Dedifferentiated amniotic fluid mesenchymal stem cell (primary cell): Measurements from ENCODE around the gene KCNMB4.

Experiments
- DNase-seq: peaks from one replicate; pipeline ENCODE4 v3.0.0-alpha.2; 2016; ENCODE audit errors: extremely low spot score

KCNMB4 gene, protein sequence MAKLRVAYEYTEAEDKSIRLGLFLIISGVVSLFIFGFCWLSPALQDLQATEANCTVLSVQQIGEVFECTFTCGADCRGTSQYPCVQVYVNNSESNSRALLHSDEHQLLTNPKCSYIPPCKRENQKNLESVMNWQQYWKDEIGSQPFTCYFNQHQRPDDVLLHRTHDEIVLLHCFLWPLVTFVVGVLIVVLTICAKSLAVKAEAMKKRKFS

DNA sequence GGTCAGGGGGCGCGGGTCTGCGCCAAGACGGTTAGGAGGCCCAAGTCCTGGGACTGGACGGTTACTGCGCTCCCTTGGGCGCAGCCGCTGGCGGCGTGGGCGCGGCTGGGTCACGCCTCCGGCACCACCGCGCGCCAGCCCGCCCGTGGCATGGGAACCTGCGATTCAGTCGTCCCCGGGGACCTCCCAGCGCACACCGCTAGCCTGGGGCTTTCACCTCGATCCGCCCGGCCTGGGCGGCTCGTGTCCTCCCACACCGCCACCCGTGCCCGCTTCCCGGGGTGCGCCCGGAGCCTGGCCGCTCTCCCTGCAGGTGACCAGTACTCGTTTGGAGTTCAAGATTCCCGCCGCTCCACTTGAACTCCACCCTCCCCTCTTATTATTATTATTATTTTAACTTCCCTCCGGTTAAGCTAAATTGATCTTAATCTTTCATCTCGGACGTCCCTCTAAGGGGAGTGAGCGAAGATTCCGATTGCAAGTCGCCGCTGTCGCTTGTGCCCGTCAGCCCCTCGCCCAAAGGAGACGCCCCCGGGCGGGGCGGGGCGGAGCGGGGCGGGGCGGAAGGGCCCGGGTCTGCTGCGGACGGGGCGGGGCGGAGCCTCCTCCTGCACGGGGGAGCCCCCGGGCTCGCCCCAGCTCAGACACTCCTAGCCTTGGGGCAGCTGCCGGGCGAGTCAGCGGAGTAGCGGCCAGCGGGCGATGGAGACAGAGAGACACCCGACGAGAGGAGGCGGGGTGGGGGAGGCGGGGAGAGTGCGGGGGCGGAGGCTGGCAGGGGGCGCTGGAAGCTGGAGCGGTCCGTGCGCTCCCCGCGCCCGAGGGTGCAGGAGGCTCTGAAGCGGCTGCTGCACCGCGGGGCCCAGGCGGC is at the start of gene KCNMB4:
KCNMB4 (plus strand) TSS at position 643 of the 871 bp plus-strand sequence. CDS start 445 bp downstream, outside the sequence.
- DNase-seq = no peak

DNA sequence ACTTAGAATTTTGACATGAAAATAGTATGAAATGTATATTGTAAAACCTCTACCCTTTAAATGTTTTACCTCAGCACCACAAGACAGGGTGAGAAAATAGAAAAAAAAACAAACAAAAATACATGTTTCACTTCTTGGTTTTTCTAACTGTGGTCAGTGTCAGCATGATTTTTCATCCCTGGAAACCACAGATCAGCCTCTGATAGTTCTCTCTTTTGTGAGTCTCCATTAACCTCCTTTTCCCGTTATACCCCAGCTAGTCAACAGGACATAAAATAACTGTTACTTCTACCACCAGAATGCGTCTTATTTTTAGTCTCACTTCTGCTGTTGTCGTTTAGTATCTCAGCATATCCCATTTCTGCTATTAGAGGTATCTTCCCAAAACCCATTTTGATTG is 48.3 kb upstream of the KCNMB4 start:
- DNase-seq = no peak

DNA sequence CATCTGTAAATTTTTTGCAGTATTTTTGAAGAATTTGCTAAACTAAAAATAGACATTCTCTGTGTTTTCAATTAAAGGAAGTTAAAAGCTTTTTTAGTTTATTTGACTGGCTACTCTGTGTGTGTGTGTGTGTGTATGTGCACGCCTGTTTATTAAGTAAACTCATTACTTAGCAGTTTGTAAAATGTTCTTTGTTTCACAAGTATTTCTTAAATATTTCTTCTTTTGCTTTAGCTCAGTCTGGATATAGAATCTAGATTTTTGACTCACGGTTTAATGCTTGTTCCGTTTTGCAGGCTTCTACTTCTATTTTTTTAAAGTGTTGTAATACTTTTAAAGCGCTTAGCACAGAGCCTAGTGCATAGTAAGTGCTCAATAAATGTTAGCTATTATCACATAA is 46.5 kb upstream of the KCNMB4 start:
- no peak for DNase-seq

DNA sequence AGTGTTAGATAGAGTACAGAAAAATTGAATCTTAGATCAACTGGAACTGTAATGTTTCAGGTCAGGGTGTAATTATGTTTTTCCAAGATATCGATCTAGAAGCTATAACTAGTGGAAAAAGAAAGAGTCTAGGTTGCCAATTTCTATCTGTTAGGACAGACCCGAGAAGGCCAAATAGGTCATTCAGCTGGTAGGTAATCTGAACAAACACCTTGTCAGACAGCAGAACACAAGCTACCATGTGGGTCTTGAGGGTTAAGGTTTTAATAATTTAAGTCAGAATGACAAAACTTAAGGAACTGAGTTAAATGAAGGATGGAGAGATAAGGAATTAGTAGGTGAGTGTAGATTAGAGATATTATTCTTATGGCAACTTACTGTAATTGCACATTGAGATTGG is 44.9 kb upstream of the KCNMB4 start:
- no peak for DNase-seq

GRCh38 chr12:70327541-70327940 is 38.5 kb upstream of the KCNMB4 start:
- no peak for DNase-seq

DNA sequence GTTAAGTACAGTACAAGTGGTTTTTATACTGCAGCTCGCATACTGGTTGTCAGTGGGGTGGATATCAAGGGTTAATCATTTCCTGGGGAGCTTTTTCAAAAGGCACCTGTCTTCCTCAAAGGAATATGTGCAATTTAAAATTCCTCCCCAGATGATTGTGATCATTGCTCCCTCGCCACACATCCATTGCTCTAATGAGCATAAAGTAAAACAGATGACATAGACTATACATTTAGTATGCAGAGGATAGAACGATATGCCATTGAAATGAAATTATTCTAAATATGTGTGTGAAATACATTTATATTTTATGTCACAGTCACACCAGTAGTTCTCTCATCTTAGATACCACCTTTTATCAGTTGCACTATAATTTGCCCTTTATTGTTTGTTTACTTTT is 36.4 kb upstream of the KCNMB4 start:
- DNase-seq = no peak

DNA sequence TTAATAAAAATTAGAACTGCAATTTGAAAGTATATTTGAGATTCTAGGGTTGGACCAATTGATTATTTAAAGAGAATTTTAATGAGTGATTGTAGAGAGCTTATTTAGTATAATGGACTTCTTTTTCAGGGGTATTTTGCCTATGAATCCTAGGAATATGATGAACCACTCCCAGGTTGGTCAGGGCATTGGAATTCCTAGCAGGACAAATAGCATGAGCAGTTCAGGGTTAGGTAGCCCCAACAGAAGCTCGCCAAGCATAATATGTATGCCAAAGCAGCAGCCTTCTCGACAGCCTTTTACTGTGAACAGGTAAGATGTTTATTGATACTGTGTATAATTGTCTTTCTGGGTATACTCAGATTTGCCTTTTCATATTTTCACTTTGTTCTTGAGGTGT is 35.9 kb upstream of the KCNMB4 start:
- no peak for DNase-seq

- DNase-seq = no peak
Measured at GRCh38 chr12:70332236-70332635, 33.9 kb upstream of the KCNMB4 start.

GRCh38 chr12:70334742-70335141 is 31.3 kb upstream of the KCNMB4 start:
- DNase-seq = no peak

- DNase-seq = no peak
Measured at GRCh38 chr12:70338531-70338930, 27.6 kb upstream of the KCNMB4 start.

GRCh38 chr12:70351076-70351475 is 15.0 kb upstream of the KCNMB4 start:
- no peak for DNase-seq

DNA sequence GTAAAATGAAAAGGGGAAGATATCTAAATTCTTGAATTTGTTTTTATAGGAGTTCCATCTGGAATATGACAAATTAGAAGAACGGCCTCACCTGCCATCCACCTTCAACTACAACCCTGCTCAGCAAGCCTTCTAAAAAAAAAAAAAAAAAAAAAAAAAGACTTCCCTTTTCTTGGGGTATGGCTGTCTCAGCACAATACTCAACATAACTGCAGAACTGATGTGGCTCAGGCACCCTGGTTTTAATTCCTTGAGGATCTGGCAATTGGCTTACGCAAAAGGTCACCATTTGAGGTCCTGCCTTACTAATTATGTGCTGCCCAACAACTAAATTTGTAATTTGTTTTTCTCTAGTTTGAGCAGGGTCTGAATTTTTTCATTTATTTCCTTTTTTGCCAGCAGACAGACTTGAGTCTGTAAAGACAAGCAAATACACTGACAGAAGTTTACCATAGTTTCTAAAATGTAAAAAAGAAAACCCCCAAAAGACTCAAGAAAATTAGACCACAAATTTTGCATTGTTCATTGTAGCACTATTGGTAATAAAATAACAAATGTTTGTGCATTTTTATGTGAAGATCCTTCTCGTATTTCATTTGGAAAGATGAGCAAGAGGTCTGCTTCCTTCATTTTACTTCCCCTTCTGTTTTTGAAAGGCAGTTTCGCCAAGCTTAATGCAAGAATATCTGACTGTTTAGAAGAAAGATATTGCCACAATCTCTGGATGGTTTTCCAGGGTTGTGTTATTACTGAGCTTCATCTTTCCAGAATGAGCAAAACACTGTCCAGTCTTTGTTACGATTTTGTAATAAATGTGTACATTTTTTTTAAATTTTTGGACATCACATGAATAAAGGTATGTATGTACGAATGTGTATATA is 12.1 kb upstream of the KCNMB4 start:
- DNase-seq = no peak

GRCh38 chr12:70354787-70355186 is 11.3 kb upstream of the KCNMB4 start:
- no peak for DNase-seq

GRCh38 chr12:70355972-70356371 is 10.1 kb upstream of the KCNMB4 start:
- no peak for DNase-seq

DNA sequence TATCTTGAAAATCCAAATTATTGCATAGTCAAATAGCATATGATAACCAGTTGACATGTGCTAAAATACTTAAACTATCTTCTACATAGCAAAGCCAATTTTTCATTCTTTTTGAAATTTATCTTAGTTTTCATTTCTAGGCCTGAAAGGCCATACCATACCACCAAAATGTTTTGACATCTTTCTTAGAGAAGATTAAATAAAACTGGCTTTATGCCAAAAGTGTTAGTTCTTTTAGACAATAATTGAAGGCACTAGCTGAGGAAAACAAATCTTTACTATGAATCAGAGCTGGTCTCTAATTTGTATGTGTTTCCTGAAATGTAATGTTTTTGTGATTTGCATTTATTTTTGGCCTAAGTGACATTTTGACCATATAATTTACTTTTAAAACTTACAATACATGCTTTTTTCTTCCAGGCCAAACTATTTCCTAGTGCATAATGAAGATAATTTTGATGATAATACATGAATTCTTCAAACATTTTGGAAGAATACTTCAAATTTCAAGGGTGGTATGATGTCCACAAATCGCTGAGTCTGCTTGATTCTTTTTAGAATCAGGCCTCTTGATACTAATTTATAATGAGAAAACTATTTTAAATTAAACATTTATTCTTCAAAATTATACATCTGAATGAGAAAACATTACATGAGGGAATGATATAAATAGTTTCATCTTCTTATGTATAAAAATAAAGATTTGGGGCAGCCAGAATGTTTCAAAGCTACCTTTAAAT is 6.5 kb upstream of the KCNMB4 start:
- no peak for DNase-seq

DNA sequence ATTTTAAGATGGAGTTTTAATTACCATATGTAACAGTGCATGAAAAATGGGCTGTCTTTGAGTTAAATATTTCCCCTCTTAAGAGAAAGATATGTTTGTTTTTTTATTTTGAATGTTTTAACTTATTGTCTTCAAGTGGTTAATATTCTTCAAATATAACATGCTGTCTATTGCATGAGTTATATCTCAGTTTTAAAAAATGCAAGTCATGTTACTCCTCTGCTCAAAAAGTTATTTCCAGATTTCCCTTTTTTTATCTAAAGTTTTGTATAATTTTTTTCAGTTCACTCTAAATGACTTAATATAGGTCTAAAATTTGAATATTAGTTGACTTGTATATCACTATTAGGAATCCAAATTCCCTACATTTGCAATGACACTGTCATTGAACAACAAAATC is 5.9 kb upstream of the KCNMB4 start:
- no peak for DNase-seq

- no peak for DNase-seq
Measured at GRCh38 chr12:70364695-70365397, 1.2 kb upstream of the KCNMB4 start.

GRCh38 chr12:70365398-70365647 is 767 bp upstream of the KCNMB4 start:
- no peak for DNase-seq

GRCh38 chr12:70366581-70367257 is 629 bp downstream of the KCNMB4 start:
- no peak for DNase-seq

- no peak for DNase-seq
Measured at GRCh38 chr12:70367258-70368141, 1.4 kb downstream of the KCNMB4 start.
